ENCODE results near the gene FAM118B. TPM values are rescaled to one million over a fixed set of nuclear protein-coding genes. Genes with fewer than 3 reads are reported as not detected.
"Not testable (repeated sequence)": the region's sequence is repeated elsewhere in the genome, so short reads cannot be mapped to it uniquely, and the experiment has no call there.

FAM118B gene
- total RNA-seq, 4 donors from 2014 or later = 12.1 to 16.1 (median 13.3) TPM

GRCh38 chr11:126232683-126233082 lies 21.1 kb downstream of the FAM118B start:
- DNase-seq (ENCODE audit: low spot score) = no peak
- TF ChIP-seq, protein P1, sequence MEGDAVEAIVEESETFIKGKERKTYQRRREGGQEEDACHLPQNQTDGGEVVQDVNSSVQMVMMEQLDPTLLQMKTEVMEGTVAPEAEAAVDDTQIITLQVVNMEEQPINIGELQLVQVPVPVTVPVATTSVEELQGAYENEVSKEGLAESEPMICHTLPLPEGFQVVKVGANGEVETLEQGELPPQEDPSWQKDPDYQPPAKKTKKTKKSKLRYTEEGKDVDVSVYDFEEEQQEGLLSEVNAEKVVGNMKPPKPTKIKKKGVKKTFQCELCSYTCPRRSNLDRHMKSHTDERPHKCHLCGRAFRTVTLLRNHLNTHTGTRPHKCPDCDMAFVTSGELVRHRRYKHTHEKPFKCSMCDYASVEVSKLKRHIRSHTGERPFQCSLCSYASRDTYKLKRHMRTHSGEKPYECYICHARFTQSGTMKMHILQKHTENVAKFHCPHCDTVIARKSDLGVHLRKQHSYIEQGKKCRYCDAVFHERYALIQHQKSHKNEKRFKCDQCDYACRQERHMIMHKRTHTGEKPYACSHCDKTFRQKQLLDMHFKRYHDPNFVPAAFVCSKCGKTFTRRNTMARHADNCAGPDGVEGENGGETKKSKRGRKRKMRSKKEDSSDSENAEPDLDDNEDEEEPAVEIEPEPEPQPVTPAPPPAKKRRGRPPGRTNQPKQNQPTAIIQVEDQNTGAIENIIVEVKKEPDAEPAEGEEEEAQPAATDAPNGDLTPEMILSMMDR (IDR thresholded peaks at IDR 0.05) = no peak
- ATAC-seq (ENCODE audit: low FRiP score) = no peak

GRCh38 chr11:126233391-126233790 lies 21.8 kb downstream of the FAM118B start:
- TF ChIP-seq, protein P1 (IDR thresholded peaks at IDR 0.05) = no peak

DNA sequence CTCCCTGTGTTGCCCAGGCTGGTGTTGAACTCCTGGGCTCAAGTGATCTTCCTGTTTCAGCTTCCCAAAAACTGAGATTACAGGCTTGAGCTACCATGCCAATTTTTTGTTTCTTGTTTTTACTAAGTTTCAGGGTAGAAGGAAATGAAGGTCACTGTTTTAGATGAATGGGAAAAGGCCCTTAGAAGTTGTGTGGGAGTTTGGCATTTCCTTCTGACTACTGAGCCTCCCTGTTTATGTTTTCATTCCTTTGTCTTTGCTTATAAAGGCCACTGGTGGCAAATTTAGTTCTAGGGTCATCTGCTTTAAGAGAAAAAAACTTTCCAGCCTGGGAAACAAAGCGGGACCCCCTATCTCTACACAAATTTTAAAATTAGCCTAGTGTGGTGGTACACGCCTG lies 35.1 kb downstream of the FAM118B start:
- no peak for ATAC-seq (ENCODE audit: low FRiP score)
- no peak for DNase-seq (ENCODE audit: low spot score)
- TF ChIP-seq, protein P1 (IDR thresholded peaks at IDR 0.05) = no peak

More at GRCh38 chr11:126233391-126233790, 21.8 kb downstream of the FAM118B start:
- ATAC-seq (ENCODE audit: low FRiP score) (no peak), DNase-seq (ENCODE audit: low spot score) (no peak)

DNA sequence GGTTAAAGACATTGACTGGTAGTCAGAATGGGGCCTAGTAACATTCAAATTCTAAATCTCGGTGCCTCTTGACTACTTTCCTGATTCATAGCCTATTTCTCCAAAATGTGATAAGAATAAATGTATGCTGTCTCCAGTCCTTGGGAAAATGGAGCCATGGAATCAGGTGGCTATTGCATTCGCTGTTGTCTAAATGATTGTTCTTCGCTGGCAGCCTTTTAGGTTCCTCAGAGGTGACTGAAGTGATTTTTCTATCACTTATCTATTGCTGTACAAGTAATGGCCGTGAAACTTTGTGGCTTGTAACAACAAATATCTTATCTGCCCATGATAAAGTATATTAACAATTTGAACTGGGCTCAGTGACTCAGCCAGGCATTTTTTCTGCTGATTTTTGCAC lies 41.7 kb downstream of the FAM118B start:
- DNase-seq (ENCODE audit: low spot score) (no peak), ATAC-seq (ENCODE audit: low FRiP score) (no peak)
- TF ChIP-seq, protein P1 (IDR thresholded peaks at IDR 0.05) = no peak

GRCh38 chr11:126254819-126255218 lies 43.2 kb downstream of the FAM118B start:
- TF ChIP-seq, protein P1 (IDR thresholded peaks at IDR 0.05) = no peak
- no peak for ATAC-seq (ENCODE audit: low FRiP score)
- DNase-seq (ENCODE audit: low spot score) = no peak

GRCh38 chr11:126255507-126255906 lies 43.9 kb downstream of the FAM118B start:
- not testable (repeated sequence) for DNase-seq (ENCODE audit: low spot score); ATAC-seq (ENCODE audit: low FRiP score)

DNA sequence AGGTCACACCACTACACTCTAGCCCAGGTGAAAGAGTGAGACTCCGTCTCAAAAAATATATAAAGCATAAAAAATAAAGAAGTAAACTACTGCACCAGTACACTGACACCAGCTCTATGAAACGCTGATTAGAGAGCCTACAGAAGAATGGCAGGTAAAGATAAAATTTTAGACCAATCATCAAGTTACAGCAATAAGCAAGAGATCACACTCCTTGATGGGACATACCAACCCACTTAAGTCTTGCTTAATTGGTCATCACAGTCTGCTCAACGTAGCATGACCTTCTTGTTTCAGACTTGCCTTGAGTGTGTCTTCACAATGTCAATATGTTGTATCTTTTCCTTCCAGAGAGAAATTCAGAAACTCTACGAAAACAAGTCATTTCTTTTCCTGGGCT lies 44.6 kb downstream of the FAM118B start:
- no peak for ATAC-seq (ENCODE audit: low FRiP score)
- DNase-seq (ENCODE audit: low spot score) = no peak
- TF ChIP-seq, protein P1 (IDR thresholded peaks at IDR 0.05) = no peak

DNA sequence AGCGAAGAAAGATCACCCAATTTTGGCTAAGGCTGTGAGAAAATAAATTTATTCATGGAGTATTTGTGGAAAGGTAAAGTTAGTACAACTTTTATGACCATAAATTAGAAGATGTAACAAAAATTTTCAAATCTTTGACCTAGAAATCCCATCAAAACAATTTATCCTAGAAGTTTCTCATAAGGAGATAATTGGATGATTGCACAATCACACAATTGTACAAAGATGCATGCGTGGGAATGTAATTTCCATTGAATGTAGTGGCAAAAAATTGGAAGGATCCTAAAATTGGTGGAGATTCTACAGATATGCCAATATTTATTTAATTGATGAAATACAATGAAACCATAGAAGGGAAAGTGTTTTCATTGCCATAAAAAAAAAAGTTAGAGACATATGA lies 45.6 kb downstream of the FAM118B start:
- DNase-seq (ENCODE audit: low spot score) = no peak
- no peak for ATAC-seq (ENCODE audit: low FRiP score)
- TF ChIP-seq, protein P1 (IDR thresholded peaks at IDR 0.05) = no peak

Measured in omental fat pad (tissue), 4 donors.